Measurements from ENCODE around the gene CAP2. TPM values are rescaled to one million over a fixed set of nuclear protein-coding genes. Genes with fewer than 3 reads are reported as not detected.

CAP2 gene
- total RNA-seq, 4 donors from 2014 or later = 3.2 to 16.2 (median 10.6) TPM

DNA sequence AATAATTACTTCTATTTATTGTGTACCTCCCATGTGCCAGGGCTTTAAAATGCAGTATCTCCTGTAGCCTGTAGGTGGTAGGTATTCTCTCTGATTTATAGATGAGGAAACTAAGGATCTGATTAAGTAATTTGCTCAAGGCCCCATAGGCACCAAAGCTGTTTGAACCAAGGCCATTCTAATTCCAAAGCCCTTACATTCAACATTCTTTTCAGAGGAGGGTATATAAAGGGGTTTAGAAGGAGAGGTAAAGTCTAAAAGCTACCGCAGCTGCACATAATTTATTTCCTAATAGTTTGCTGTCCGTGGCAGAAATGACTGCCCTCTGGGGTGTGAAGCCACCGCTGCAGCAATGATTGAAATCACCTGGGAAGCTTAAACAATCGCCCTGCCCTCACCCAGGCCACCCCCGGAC lies 111.7 kb downstream of the CAP2 start:
- no peaks in the 10 kb centered on the region for H3K4me1 ChIP-seq
- intact Hi-C loops (cut with DNase I) = no loop called here
- no peaks in the 10 kb centered on the region for H3K27me3 ChIP-seq
- no peak overlapping the region for H3K27ac ChIP-seq
- DNase-seq = no peak
- 87 to 89% methylated on average over 5 of the region's 5 CpGs for WGBS, 2 donors
- TF ChIP-seq, protein P1, sequence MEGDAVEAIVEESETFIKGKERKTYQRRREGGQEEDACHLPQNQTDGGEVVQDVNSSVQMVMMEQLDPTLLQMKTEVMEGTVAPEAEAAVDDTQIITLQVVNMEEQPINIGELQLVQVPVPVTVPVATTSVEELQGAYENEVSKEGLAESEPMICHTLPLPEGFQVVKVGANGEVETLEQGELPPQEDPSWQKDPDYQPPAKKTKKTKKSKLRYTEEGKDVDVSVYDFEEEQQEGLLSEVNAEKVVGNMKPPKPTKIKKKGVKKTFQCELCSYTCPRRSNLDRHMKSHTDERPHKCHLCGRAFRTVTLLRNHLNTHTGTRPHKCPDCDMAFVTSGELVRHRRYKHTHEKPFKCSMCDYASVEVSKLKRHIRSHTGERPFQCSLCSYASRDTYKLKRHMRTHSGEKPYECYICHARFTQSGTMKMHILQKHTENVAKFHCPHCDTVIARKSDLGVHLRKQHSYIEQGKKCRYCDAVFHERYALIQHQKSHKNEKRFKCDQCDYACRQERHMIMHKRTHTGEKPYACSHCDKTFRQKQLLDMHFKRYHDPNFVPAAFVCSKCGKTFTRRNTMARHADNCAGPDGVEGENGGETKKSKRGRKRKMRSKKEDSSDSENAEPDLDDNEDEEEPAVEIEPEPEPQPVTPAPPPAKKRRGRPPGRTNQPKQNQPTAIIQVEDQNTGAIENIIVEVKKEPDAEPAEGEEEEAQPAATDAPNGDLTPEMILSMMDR (IDR thresholded peaks at IDR 0.05) = peak in 1 of 6 experiments; percentile 13
- no peak for TF ChIP-seq POLR2A (IDR thresholded peaks at IDR 0.05)
- H3K36me3 ChIP-seq = no peaks in the 10 kb centered on the region
- no peak overlapping the region for H3K4me3 ChIP-seq (replicated peaks in 1 of 3)
- no peaks in the 10 kb centered on the region for H3K9me3 ChIP-seq

DNA sequence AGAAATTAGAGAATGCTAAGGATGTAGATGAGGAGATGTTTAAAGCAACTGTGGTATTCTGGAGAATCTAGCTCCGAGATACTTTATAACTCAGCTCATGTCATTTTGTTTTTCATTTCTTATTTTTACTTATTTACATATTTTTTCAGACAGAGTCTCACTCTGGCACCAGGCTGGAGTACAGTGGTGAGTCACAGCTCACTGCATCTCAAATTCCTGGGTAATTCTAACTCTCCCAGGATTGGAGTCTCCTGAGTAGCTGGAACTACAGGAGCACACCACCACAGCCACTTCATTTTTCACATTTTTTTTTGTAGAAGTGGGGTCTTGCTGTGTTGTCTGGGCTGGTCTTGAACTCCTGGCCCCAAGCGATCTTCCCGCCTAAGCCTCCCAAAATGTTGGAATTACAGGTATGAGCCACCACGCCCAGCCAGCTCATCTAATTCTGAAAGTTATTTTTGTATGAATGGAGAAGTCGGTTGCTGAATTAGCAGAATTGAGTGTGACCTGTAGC lies 112.4 kb downstream of the CAP2 start:
- 93 to 95% methylated on average over 5 of the region's 5 CpGs for WGBS, 2 donors
- no peaks in the 10 kb centered on the region for H3K36me3 ChIP-seq
- TF ChIP-seq, protein P1 (IDR thresholded peaks at IDR 0.05) = no peak
- no peak for TF ChIP-seq POLR2A (IDR thresholded peaks at IDR 0.05)
- H3K27me3 ChIP-seq = no peaks in the 10 kb centered on the region
- no peak for DNase-seq
- no peak overlapping the region for H3K4me3 ChIP-seq (replicated peaks in 1 of 3)
- H3K4me1 ChIP-seq = no peaks in the 10 kb centered on the region
- intact Hi-C loops (cut with DNase I) = no loop called here
- H3K9me3 ChIP-seq = no peaks in the 10 kb centered on the region
- no peak overlapping the region for H3K27ac ChIP-seq

DNA sequence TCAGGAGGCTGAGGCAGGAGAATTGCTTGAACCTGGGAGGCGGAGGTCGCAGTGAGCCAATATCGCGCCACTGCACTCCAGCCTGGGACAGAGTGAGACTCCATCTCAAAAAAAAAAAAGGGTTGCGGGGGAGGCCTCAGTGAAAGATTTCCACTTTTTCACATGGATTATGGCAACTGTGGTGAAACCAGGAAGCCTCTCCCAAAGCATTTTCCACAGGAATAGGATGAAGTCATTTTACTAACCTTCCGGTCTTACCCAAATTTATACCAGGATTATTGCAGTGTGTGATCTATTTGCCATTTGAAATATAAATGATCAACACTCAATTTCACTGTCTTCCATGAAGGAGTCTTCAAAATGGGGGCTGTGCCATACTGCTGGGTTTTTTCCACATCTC lies 113.1 kb downstream of the CAP2 start:
- Histone ChIP-seq H3K36me3 (peaks cover 0 to 2% of the 10 kb centered on the region in 2 donors), H3K27me3 (no peaks in the 10 kb centered on the region), H3K4me1 (no peaks in the 10 kb centered on the region), H3K4me3 (replicated peaks in 1 of 3) (no peak overlapping the region), H3K9me3 (no peaks in the 10 kb centered on the region), H3K27ac (no peak overlapping the region)
- 95 to 97% methylated on average over 6 of the region's 6 CpGs for WGBS, 2 donors
- no peak for TF ChIP-seq POLR2A (IDR thresholded peaks at IDR 0.05)
- TF ChIP-seq, protein P1 (IDR thresholded peaks at IDR 0.05) = no peak
- no peak for DNase-seq
- intact Hi-C loops (cut with DNase I) = no loop called here

DNA sequence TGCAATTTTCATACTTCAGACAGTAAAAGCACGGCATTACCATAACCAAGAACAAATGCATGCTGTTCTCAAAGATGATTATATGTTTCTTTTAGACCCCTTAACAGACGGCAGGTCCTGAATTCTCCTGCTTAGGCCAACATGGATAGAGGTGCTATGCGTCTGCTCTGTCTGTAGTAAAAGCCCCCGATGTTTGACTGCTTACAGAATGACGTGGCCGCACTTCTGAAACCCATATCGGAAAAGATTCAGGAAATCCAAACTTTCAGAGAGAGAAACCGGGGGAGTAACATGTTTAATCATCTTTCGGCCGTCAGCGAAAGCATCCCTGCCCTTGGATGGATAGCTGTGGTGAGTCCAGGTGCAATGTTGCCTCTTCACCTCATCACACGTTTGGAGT lies 113.6 kb downstream of the CAP2 start:
- Histone ChIP-seq H3K36me3 (peaks cover 0 to 2% of the 10 kb centered on the region in 2 donors), H3K27me3 (no peaks in the 10 kb centered on the region), H3K27ac (no peak overlapping the region), H3K4me3 (replicated peaks in 1 of 3) (no peak overlapping the region), H3K9me3 (no peaks in the 10 kb centered on the region), H3K4me1 (no peaks in the 10 kb centered on the region)
- TF ChIP-seq, protein P1 (IDR thresholded peaks at IDR 0.05) = no peak
- no peak for TF ChIP-seq POLR2A (IDR thresholded peaks at IDR 0.05)
- intact Hi-C loops (cut with DNase I) = no loop called here
- WGBS, 2 donors = 90 to 93% methylated on average over 12 of the region's 12 CpGs
- no peak for DNase-seq

DNA sequence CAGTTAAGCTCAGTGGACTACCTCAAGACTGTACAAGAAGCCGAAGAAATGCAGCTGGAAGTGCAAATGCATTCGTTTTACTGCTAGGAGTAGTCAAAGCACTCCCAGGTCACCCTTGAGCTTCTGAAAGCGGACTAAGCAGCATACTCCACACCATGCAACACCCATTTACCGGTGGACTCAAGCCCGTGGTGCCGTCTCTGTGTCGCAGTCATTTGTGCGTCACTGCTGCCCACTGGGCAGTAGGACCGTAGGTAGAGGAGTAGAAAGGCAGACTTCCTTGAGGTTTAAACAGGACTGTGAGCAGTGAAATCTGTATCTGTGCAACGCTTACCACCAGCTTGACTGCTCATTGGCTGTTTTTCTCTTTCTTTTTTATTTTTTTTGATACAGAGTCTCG lies 117.7 kb downstream of the CAP2 start:
- no peaks in the 10 kb centered on the region for H3K9me3 ChIP-seq
- no peaks in the 10 kb centered on the region for H3K4me1 ChIP-seq
- H3K27ac ChIP-seq = no peak overlapping the region
- H3K27me3 ChIP-seq = no peaks in the 10 kb centered on the region
- H3K4me3 ChIP-seq (replicated peaks in 1 of 3) = no peak overlapping the region
- no peak for DNase-seq
- 89 to 98% methylated on average over 11 of the region's 11 CpGs for WGBS, 2 donors
- no peak for TF ChIP-seq POLR2A (IDR thresholded peaks at IDR 0.05)
- TF ChIP-seq, protein P1 (IDR thresholded peaks at IDR 0.05) = no peak
- intact Hi-C loops (cut with DNase I) = no loop called here
- peaks cover 0 to 2% of the 10 kb centered on the region in 2 donors for H3K36me3 ChIP-seq

Data from thyroid gland (tissue), 4 donors.